GF-D8 (cell line): ENCODE results near the gene BTBD9.

Experiments
- DNase-seq: peaks from one replicate; lab custom pipeline; 2025; lab: John Stamatoyannopoulos, UW

BTBD9 gene

DNA sequence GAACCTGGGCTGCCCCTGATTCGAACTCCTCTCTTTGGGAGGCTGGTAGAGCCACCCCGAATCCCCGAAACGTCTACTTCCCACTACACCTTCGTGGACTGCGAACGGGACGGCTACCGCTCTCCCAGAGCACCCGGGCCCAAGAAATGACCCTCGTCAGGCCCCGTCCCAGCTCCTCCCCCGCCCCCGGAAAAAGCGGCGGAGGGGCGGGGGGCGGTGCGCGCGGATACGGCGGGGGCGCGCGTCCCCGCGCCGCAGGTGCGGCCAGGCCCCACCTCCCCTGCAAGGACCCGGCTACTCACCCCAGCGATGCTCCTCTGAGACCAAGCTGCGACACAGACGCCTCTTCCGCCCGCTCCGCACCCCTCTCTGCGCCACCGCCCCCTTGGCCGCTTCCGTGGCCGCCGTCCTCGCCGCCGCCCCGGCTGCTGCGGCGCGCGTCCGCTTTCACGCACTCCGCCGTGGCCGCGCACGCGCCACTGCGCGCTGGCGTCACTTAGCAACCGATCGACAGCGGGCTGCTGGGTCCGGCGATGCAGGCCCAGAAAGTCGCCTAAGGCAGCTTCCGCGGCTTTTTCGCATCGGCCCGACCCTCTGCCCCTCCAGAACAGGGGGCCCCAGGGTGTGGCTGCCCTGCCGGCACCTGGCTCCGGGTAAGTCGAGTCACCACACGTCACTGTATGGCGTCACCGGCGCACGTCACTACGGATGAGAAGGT lies at the start of gene BTBD9:
Gene BTBD9, minus strand, starts transcription at position 432 of the 718 bp plus-strand sequence.
- peak; percentile 54 for DNase-seq

DNA sequence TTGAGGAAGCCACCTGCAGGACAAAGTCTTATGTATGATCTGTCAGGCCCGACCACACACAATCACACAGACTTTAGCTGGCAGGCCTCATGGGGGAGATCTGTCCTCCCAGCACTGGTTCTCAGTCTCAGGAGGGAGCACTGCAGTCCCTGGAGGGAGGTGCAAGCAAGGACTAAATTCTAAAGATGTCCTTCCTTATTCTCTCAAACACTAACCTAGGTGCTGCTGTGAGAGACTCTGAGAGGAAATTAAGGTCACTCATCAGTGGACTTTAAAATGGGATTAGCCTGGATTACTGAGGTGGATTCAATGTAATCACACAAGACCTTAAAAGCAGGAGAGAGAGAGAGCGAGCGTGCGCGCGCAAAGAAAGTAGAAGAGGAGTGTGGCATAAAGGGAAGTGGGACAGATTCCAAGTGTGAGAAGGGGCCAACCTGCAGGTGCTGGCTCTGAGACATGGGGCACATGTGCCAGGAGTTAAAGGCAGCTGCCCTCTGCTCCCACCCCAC lies 48.9 kb upstream of the BTBD9 start:
- DNase-seq, result no peak

DNA sequence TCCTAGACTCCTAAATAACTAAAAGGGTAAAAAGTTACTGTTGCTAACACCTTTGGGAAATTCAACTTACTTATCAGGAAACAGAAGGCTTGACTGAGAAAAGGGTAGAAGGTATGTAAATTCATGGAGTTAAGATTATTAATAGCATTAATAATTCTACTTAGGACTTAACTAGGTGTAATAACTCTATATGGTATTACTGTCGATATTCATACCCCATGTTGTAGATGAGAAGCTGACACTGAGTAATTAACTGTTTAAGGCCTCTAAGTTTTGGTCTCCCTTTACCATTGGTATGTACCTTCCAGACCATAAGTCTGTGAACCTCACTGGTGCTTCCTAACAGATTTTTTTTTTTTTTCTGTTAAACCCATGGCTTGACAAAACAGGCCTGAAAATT lies 47.8 kb upstream of the BTBD9 start:
- no peak for DNase-seq

DNA sequence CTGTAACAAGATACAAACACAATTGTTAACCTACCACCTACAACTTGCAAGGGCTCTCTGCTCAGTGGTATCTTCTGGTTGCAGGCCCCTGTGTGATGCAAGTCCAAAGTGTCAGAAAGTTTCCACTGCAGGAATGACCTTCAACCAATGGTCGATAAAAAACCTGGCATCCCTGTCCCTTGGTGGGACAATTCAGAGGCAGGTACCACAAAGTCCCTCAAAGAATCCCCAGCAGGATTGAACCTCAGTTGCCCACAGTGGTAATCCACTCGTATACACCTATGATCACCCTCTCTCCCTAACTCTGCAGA lies 47.3 kb upstream of the BTBD9 start:
- DNase-seq, result no peak

DNA sequence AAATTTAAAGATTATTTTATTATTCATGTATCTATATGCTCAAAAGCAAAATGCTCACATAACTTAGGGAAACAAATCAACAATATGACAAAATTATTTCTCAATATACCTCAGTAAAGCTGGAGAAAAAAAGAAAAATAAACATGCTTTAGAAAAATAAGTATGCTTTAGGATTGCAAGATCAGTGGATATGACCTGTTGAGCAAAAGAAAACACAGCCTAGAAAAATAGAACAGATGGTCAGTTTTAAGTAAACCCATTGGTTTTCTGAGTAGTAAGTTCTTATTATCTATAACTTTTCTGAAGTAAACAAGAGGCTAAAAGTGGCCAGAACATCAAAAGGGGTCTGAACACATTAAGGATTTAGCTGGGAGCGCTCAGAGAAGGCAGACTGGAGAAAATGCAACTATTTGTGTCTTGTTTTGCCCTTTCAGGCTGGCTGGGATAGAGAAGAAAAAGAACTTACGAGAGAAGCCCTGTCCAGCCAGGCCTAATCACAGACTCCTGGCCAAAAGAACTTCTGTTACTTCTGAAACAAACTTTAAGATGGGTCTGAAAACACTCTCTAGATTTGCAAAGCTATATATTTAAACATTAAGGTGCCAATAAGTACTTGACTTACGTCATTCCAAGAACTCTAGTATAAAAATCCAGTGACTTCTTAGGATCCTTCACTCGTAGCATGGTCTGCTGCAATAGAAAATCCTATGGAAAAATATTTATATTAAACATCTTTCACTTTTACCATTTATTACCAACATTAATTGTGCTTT lies 46.7 kb upstream of the BTBD9 start:
- no peak for DNase-seq

DNA sequence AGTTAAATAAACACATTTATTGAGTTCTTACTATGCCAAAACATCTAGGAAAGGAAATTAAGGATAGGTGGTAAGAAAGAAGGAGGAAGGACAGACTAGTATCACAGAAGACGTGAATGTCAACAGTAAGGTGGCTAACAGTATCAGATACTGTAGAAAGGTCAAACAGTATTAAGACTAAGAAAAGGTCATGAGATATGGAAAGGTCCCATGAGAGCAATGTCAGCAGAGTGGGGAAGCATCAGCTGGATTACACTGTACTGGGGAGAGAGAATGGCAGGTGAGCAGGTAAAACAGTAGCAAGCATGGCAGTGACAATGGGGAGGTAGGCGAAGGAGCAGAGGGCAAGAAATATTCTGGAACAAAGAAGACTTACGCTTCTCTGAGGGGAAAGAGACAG lies 45.2 kb upstream of the BTBD9 start:
- DNase-seq, result no peak

DNA sequence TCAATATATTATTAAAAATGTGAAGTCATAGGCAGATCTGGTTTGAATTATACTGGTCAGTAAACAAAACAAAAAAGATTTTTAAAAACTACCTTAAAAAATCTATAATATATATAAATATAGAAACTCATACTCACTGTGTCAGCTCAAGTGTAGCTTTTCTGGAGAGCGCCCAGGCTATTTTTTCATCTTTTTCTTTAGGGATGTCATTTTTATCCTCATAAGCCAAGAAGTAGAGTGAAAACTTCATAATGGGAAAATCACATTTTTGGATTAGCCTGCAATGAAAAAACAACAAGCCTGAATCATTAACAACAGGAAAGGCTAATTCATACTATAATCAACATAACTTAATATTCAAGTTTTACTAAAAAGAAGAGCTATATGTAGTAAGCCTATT lies 44.5 kb upstream of the BTBD9 start:
- DNase-seq, result no peak

DNA sequence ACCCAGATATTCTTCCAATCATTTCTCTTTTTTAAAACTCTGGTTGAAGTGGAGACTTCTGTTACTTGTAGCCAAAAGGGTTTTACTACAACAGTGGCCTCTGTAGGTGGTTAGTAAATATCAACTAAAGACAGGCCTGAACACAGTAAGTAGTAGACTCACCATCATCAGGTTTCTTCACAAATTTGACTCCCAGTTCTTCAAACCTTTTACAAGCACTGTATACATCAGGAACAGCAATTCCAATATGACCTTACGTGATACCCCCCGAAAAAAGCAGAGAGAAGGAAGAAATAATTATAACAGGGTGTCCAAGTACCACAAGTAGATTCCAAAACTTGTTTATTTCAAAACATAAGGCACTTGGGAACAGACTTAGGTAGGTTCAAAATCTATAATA lies 42.1 kb upstream of the BTBD9 start:
- no peak for DNase-seq

DNA sequence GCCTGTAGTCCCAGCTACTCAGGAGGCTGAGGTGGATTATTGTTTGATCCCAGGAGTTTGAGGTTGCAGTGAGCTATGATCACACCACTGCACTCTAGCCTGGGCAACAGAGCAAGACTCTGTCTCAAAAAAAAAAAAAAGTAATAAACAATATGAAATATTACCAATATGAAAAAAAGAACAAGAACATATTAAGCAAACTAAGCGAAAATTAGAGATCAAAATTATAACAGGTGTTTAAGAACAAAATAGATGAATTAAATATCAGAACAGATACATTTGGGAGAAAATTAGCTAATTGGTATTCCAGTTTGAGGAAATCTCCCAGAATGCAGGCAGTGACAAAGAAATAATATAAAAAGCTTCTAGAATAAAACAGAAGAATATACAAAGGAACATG lies 39.9 kb upstream of the BTBD9 start:
- no peak for DNase-seq

DNA sequence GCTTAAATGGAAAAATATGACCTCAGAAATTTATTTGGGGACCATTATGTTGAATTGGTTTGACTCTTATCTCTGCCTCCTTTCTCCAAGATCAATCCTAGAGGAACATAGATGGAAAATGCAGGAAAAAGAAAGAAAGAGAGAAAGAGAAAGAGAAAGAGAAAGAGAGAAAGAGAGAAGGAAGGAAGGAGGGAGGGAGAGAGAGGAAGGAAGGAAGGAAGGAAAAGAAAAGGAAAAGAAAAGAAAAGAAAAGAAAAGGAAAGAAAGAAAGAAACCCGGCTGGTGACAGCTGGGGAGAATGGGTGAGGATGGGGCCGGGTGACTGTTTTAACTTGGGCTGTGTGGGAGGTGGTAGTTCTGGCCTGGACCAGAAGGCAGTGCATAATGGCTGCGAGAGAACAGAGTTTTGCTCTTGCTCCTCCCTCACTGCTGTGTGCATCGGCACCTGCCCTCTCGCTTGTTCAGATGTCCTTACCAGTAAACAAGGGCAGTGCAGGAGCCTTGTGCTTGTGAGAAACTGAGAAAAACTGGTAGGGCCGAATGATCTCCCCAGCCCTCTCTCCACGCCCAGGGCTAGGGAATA lies 38.5 kb upstream of the BTBD9 start:
- DNase-seq, result no peak

DNA sequence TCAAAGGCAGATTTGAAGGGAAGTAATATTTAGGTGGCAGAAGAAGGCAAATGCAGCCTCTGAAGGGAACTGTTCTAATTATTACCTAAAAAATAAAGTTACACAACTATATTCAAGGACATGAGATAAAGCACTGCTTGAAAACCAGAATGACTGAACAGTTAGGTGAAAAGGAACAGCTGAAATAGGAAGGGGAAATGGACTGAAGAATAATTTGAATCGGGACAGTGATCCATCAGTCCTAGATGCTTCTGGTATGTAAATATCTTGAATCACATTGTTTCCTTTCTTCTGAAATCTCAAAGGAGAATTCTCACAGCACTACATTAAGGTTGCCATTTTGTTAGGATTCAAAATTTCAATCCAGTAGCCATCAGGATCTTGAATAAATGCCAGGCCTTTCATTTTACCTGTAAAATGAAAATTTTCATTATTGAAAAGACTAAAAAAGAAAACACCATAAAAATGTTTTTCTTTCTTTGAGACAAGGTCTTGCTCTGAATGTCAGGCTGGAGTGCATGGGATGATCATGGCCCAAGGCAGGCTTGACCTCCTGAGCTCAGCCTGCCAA lies 37.3 kb upstream of the BTBD9 start:
- DNase-seq, result no peak

DNA sequence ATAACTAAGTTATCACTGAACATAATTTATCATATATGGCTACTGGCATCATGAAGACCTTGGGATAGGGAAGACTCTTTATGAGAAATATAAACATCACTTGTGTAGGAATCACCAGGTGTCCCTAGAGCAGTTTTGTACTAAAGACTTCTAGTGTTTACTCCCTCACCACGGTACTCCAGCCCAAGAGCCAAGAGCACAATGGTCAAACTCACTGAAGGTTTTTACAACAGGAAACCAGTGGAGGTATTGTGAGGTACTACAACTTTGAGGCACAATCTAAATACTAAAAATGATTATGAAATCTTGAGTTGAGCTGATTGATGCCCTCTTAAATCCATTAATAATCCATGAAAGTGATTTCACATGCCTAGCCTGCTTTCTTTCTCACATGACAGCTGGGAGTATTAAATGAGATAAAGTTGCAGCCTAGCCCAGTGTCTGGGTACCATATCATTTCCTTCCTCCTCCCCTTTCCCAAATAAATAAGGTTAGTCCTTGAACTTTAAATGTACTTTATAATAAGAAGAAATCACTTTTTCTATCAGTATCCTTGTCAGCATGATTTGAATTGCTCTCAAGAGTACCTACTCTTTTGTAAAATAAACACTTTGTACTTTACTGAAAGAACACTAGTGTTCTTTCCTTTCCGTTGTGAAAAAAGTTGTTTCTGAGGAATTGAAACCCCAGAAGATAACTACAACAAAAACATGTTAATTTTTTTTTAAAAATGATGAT lies 36.7 kb upstream of the BTBD9 start:
- no peak for DNase-seq

DNA sequence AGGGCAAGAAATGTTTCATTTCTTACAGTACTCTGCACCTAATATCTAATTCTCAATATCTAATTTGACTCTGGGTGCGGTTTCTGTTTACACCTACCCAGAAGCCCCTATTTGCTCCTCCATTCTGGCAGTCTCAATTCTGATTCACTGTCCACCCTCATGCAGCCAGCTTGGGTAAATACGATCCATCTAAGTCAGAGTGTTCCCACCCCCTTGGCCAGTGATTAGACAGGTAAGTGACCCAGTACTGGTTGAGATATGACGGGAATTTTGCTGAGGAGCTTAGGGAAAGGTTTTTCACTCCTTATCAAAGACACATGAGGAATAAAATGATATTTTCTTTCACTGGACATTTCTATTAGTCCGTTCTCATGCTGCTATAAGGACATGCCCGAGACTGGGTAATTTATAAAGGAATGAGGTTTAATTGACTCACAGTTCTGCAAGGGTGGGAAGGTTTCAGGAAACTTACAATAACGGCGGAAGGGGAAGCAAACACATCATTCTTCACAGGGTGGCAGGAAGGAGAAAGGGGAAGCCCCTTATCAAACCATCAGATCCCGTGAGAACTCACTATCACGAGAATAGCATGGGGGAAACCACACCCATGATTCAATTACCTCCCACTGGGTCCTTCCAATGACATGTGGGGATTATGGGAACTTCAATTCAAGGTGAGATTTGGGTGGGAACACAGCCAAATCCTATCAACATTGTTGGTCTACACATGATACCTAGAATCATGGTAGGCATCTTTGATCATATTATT lies 33.9 kb upstream of the BTBD9 start:
- DNase-seq, result peak; percentile 63

DNA sequence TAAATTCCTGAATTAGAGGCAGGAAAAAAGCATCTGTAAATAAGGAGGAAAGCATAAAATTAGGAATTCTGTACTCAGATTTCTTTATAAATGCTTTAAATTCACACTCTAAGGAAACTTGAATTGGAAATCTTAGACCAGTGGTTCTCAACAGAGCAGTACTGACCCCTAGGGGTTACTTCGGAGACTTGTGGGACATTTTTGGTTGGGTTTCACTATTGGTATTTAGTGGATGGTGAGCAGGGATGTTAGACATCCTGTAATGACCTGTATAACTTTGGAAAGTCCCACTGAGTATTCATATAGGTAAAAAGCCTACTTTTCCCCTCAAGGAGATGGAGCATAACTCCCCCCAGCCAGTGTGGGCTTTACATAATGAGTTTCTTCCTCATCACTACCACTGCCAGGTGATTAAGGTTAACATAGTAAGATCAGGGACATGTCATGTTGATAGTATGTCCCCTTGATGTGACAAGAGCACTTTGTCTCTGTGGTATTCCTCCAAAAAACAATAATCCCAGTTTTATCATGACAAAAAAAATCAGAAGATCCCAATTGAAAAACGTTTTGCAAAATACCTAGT lies 32.2 kb upstream of the BTBD9 start:
- DNase-seq, result peak; percentile 13

DNA sequence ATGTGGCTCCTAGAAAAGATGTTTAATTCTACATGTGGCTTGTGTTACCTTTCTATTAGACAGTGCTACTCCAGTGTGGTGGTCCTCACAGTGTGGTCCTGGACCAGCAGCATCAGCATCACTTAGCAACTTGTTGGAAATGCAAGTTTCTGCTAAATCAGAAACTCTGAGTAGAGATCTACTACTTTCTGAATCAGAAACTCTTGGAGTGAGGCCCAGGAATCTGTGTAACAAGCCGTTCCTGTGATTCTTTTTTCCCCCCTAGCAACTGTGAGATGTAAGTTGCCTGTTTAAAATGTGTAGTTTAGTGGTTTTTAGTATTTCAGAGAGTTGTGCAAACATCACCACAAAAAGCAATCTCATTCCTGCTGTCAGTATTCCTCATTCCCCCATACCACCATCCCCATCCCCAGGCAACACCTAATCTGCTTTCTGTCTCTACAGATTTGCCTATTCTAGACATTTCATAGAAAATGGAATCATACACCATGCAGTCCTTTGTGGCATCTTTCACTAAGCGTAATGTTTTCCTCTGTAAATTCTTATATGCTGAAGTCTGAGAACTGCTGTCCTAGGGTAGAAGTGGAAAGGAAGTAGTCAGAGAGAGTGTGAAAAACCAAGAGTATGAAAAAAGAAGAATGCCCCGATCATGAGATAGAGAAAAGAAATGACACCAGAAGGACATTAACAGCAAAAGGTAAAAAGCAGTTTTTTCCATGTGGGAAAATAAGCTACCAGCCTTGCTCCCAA lies 18.9 kb upstream of the BTBD9 start:
- no peak for DNase-seq

DNA sequence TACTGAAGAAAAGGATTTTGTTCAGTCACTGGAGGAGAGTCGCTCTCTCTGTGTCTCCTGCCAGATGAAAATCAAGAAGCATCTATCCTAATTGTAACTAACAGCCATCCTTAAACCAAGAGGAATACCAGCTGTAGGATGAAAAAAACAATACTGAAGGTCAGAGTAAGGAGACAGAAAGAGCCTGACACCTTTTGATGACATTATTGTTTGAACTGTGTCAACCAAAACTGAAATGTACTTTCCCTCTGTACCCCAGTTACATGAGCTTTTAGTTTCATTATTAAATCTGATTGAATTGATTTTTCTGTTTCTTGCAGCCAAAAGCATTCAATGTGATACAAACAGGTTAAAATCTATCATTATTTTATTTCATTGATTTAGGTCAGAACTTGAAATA lies 17.2 kb upstream of the BTBD9 start:
- DNase-seq, result no peak

DNA sequence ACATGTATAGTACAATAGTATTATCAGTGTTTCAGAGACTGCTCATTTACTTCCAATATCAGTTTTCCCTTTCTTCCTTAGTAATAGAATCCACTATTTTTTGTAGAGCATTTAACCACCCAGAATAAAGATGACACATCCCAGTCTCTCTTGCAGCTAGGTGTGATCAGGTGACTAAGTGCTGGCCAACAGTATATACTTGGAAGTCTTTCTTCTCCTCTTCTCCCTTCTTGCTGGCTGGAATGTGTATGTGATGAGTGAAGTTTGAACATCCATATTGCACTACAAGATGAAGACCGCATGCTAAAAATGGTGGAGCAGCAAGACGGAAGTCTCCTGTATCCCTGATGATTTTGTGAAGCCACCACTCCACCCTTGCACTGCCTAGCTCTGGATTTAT lies 14.5 kb upstream of the BTBD9 start:
- no peak for DNase-seq

DNA sequence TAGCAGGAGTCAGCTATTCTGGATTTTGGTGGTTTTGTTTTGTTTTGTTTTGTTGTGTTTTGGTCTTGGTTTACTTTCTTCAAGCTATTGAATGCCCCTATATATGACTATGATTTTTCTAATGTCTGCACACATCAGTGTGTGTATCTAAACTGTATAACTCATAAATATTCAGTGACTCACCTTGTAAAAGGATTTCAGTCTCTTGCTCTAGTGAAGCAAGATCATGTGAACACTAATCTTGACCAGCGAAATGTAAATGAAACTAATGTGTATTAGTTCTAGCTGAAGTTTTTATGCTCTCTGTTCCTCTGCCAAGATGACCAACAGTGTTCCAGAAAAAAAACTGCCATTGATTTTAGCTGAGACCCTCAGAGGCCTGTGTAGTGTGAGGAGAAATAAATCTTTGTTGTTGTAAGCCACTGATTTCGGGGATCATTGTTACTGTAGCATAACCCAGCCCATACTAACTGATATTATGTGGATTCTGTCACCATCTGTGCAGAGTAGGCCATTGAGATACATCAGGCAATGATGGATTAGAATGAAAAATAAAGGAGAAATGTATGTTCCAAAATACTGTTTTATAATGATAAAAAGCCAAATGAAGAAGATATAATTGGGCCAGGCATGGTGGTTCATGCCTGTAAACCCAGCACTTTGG lies 11.5 kb upstream of the BTBD9 start:
- DNase-seq, result no peak

DNA sequence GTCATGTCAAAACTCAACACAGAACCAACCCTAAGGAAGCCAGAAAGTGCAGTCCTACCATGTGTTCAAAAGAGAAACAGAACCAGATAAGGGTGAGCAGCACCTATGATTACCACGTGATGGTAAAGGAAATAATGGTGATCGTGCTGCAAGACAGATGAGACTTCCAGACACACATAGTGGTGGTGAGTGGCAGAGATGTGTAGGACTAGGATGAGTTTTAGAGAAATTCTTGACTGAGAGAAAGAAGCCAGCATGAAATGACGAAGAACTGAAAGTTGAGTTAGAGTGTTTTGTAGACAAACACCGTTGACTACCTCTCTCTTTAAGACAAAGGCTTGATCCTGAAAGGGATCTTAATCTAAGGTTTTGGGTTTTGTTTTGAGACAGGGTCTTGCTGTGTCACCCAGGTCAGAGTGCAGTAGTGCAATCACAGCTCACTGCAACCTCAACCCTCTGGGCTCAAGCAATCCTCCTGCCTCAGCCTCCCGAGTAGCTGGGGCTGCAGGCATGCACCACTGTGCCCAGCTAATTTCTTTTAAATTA lies 10.6 kb upstream of the BTBD9 start:
- no peak for DNase-seq

DNA sequence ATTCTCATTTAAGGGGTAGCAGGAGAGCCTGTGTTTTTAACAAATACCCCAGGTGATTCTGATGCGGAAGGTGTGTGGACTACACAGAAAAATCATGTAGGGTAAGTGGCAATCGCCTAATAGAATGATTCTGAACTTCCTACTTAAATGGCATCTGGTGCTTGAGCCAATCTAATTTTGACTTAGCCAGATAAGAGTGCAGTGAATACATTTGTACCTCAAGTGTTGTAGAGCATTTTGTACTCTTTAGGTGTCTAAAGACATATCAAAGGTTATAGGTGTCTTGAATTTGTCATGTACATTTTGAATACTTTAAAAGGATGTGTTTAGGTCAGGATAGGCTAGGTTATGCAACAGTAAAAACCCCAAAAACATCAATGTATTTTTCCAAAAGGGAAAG lies 10.0 kb upstream of the BTBD9 start:
- DNase-seq, result no peak
